Progenitor cell of endocrine pancreas (in vitro differentiated cells): Measurements from ENCODE around the gene TBC1D2. TPM values are rescaled to one million over a fixed set of nuclear protein-coding genes. Genes with fewer than 3 reads are reported as not detected.

Source experiments
- DNase-seq: peaks from one replicate; pipeline ENCODE4 v3.0.0; 2021; ENCODE audit warnings: low spot score; ENCODE audit not compliant: unreplicated experiment
- H3K27ac Mint-ChIP-seq: 2 replicates; pipeline ENCODE4 v1.8.0; 2021; ENCODE audit warnings: mild to moderate bottlenecking, moderate library complexity, mixed read lengths
- H3K27me3 Mint-ChIP-seq: 2 replicates; pipeline ENCODE4 v1.8.0; 2021; ENCODE audit warnings: mixed read lengths
- H3K36me3 Mint-ChIP-seq: 2 replicates; pipeline ENCODE4 v1.8.0; 2022; ENCODE audit warnings: mixed read lengths; ENCODE audit not compliant: insufficient read depth
- H3K4me1 Mint-ChIP-seq: 2 replicates; pipeline ENCODE4 v1.8.0; 2021; ENCODE audit warnings: low read depth, mixed read lengths
- H3K4me3 Mint-ChIP-seq: 2 replicates; pipeline ENCODE4 v1.8.0; 2021; ENCODE audit warnings: low read depth, mild to moderate bottlenecking, moderate library complexity, mixed read lengths
- H3K9me3 Mint-ChIP-seq: 2 replicates; pipeline ENCODE4 v1.8.0; 2021; ENCODE audit warnings: low read depth, mixed read lengths
- CTCF ChIP-seq: fragments of 200-600 bp; sonication (generic); IDR thresholded peaks from one replicate; pipeline ENCODE4 v1.5.0; 2021; ENCODE audit warnings: antibody characterized with exemption, mild to moderate bottlenecking; ENCODE audit not compliant: unreplicated experiment
- total RNA-seq: library from RNA; stranded (reverse); gene quantifications from 2 replicates; pipeline ENCODE4 v1.2.1, GENCODE V29; 2021

TBC1D2 gene
- total RNA-seq, 1 donor from 2014 or later: 8.5 TPM

GRCh38 chr9:98302150-98302549 is 46.7 kb upstream of the TBC1D2 start:
- peaks cover 8% of the 10 kb centered on the region for H3K27me3 Mint-ChIP-seq
- no peak overlapping the region for H3K4me3 Mint-ChIP-seq
- no peaks in the 10 kb centered on the region for H3K36me3 Mint-ChIP-seq
- DNase-seq: no peak
- no peaks in the 10 kb centered on the region for H3K9me3 Mint-ChIP-seq
- TF ChIP-seq CTCF: no peak
- H3K4me1 Mint-ChIP-seq: no peaks in the 10 kb centered on the region
- no peak overlapping the region for H3K27ac Mint-ChIP-seq

GRCh38 chr9:98300611-98301010 is 45.2 kb upstream of the TBC1D2 start:
- Mint-ChIP-seq H3K27ac (no peak overlapping the region), H3K27me3 (peaks cover 8% of the 10 kb centered on the region), H3K36me3 (no peaks in the 10 kb centered on the region), H3K4me1 (no peaks in the 10 kb centered on the region), H3K9me3 (no peaks in the 10 kb centered on the region), H3K4me3 (no peak overlapping the region)
- DNase-seq: no peak
- TF ChIP-seq CTCF: no peak

- H3K9me3 Mint-ChIP-seq: no peaks in the 10 kb centered on the region
- no peak for DNase-seq
- no peaks in the 10 kb centered on the region for H3K36me3 Mint-ChIP-seq
- TF ChIP-seq CTCF: no peak
- no peak overlapping the region for H3K4me3 Mint-ChIP-seq
- H3K27ac Mint-ChIP-seq: no peak overlapping the region
- H3K27me3 Mint-ChIP-seq: peaks cover 8% of the 10 kb centered on the region
- H3K4me1 Mint-ChIP-seq: no peaks in the 10 kb centered on the region
These were observed 43.0 kb upstream of the TBC1D2 start for GRCh38 chr9:98298476-98298875.

GRCh38 chr9:98295824-98296223 is 40.4 kb upstream of the TBC1D2 start:
- Mint-ChIP-seq H3K27ac (no peak overlapping the region), H3K36me3 (no peaks in the 10 kb centered on the region), H3K9me3 (no peaks in the 10 kb centered on the region), H3K4me3 (no peak overlapping the region), H3K27me3 (peaks cover 7% of the 10 kb centered on the region), H3K4me1 (no peaks in the 10 kb centered on the region)
- no peak for DNase-seq
- TF ChIP-seq CTCF: no peak

- Mint-ChIP-seq H3K27ac (no peak overlapping the region), H3K4me1 (no peaks in the 10 kb centered on the region), H3K9me3 (no peaks in the 10 kb centered on the region), H3K36me3 (no peaks in the 10 kb centered on the region), H3K4me3 (no peak overlapping the region), H3K27me3 (peaks cover 7% of the 10 kb centered on the region)
- no peak for DNase-seq
- TF ChIP-seq CTCF: no peak
These were observed 36.4 kb upstream of the TBC1D2 start for GRCh38 chr9:98291820-98292219.
